Measurements from ENCODE around the gene CLCF1. TPM values are rescaled to one million over a fixed set of nuclear protein-coding genes. Genes with fewer than 3 reads are reported as not detected.

CLCF1 gene
- total and polyA plus RNA-seq, 2 donors (not counting 3 experiments of a cell fraction or from before 2014, with no cell fraction given): 5.8 to 6.5 TPM

- TSS peak; percentile 32 for BruUV-seq (replicated peaks)
- POLR2A ChIA-PET: interaction anchor here (1.8 kb wide), 1 partner anchor 14 kb away, joined by 13 read pairs; no protein-coding TSS in a partner anchor
- Histone ChIP-seq H3K9me3 (replicated peaks; ENCODE audit: control insufficient read depth, insufficient read depth, low read length) (no peaks in the 10 kb centered on the region), H3K4me1 (ENCODE audit: control insufficient read depth, extremely low read depth, insufficient read depth, low read length) (peaks cover 38% of the 10 kb centered on the region), H3K9me1 (replicated peaks; ENCODE audit: control insufficient read depth, extremely low read depth, insufficient read depth, low read length) (no peaks in the 10 kb centered on the region), H3K36me3 (ENCODE audit: control insufficient read depth in 2 of 2, extremely low read depth in 1 of 2, insufficient read depth in 2 of 2, low read length in 2 of 2) (no peaks in the 10 kb centered on the region), H4K20me1 (replicated peaks; ENCODE audit: control insufficient read depth, extremely low read depth, insufficient read depth, low read length) (no peaks in the 10 kb centered on the region), H3K27ac (ENCODE audit: insufficient read depth, low read depth, low read length) (no peak overlapping the region), H2AFZ (ENCODE audit: low read depth, low read length) (no peak overlapping the region), H3K27me3 (ENCODE audit: control insufficient read depth in 2 of 2, insufficient read depth in 2 of 2, low read length in 2 of 2) (peaks cover 0 to 3% of the 10 kb centered on the region in 2 experiments), H3K4me3 (replicated peaks in 1 of 3; ENCODE audit: insufficient read depth in 1 of 3, low read depth in 1 of 3, low read length in 3 of 3) (no peak overlapping the region), H3K79me2 (ENCODE audit: control insufficient read depth, insufficient read depth, low read length) (peaks cover 14% of the 10 kb centered on the region), H3K9ac (replicated peaks; ENCODE audit: extremely low read depth, insufficient read depth, low read length) (no peak overlapping the region), H3K4me2 (ENCODE audit: insufficient read depth, low read length) (no peak overlapping the region)
- DNase-seq (ENCODE audit: low read depth, low spot score) (no peak), FAIRE-seq (peak; percentile 12)
- intact Hi-C loops (cut with micrococcal nuclease) (no loop called here), dilution Hi-C loops (cut with MboI; ENCODE audit: extremely low pct_ligation_motif_present, low sequenced_read_pairs) (no loop called here)
- CTCF ChIA-PET: interaction anchor here (0.7 to 19.7 kb wide), 7 partner anchors 10 to 107 kb away, joined by 4 to 1051 read pairs (median 6); partner anchors contain the start of genes POLD4 and PPP1CA
- no peak for TF ChIP-seq POLR2A (IDR thresholded peaks at IDR 0.05; ENCODE audit: low read depth, low read length)
- no peak for TF ChIP-seq MAX (IDR thresholded peaks at IDR 0.05; ENCODE audit: insufficient read depth, insufficient read length)
- TF ChIP-seq JUN (IDR thresholded peaks at IDR 0.05; ENCODE audit: borderline replicate concordance, insufficient read depth, insufficient read length, low read depth): no peak
- no peak for TF ChIP-seq GATA2 (IDR thresholded peaks at IDR 0.05; ENCODE audit: insufficient read depth, insufficient read length, low read depth, low read length)
- peak; percentile 32 to 61 for TF ChIP-seq CTCF (IDR thresholded peaks at IDR 0.05; ENCODE audit: extremely low read depth in 1 of 2, insufficient read depth in 1 of 2, low read depth in 1 of 2, low read length in 2 of 2)
These were observed 2.0 kb downstream of the CLCF1 start for GRCh38 chr11:67371189-67371910.

Data from endothelial cell of umbilical vein (primary cell).